NB4 (cell line): ENCODE measurements around the gene KRTAP23-1.

Source experiments
- CTCF ChIP-seq: IDR thresholded peaks from one replicate; pipeline ENCODE4 v1.5.1; 2012; ENCODE audit warnings: low read depth, low read length
- MYC ChIP-seq: IDR thresholded peaks from 2 replicates; pipeline ENCODE4 v1.6.1; 2011; ENCODE audit warnings: low read depth, low read length
- POLR2A ChIP-seq: IDR thresholded peaks from 2 replicates; pipeline ENCODE4 v1.6.1; 2011; ENCODE audit warnings: mild to moderate bottlenecking; ENCODE audit not compliant: insufficient read length; ENCODE audit errors: extremely low read depth

GRCh38 chr21:30382201-30382600 is 33.8 kb upstream of the KRTAP23-1 start:
- TF ChIP-seq POLR2A (no peak), MYC (no peak), CTCF (no peak)
